ENCODE results near the gene LCNL1. TPM values are rescaled to one million over a fixed set of nuclear protein-coding genes. Genes with fewer than 3 reads are reported as not detected.
A peak's percentile ranks its signal among the peaks of the same experiment; 100 is the strongest.

LCNL1 gene
- total RNA-seq, 1 donor from 2014 or later = 0.45 TPM

DNA sequence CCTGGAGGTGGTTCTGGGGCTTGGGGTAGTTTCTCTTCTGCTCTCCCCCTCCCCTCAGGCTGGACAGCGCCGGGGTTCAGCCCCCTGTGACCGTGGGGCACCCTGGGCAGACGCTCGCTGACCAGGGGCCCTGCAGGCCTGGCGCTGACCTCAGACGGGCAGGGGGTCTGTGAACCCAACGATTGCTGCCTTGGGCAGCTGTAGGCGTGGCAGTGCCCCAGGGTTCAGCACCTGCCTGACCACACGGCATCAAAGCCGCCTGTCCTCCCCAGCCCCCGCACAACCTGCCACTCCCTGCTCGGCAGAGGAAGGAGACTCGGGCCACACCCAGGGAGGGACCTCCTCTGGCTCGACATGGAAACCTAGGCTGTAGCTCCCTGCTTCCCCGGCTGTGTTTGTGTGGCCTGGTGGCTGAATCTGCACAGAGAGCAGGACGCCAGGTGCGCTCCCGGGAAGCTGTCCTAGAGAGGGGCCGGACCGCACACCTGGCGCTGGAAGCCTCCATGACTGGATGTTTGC, 18.6 kb upstream of the LCNL1 start:
- H3K79me2 ChIP-seq (ENCODE audit: insufficient read depth, low read length) = no peaks in the 10 kb centered on the region
- no peaks in the 10 kb centered on the region for H3K36me3 ChIP-seq (ENCODE audit: insufficient read depth, low read length)
- H3K9ac ChIP-seq (ENCODE audit: low read length) = no peak overlapping the region
- H3K27me3 Mint-ChIP-seq (ENCODE audit: low read depth, unreplicated experiment) = peaks cover 11% of the 10 kb centered on the region
- H4K20me1 ChIP-seq (ENCODE audit: insufficient read depth, low read length) = no peaks in the 10 kb centered on the region
- no peaks in the 10 kb centered on the region for H3K36me3 Mint-ChIP-seq (ENCODE audit: low read depth, unreplicated experiment)
- no peaks in the 10 kb centered on the region for H3K9me3 ChIP-seq (ENCODE audit: insufficient read depth, low read depth, low read length)
- H3K27me3 ChIP-seq (ENCODE audit: insufficient read depth, low read length) = no peaks in the 10 kb centered on the region
- H3K27ac ChIP-seq (ENCODE audit: low read depth, low read length) = no peak overlapping the region
- no peak overlapping the region for H3K4me3 ChIP-seq (ENCODE audit: insufficient read depth, low read depth, low read length)
- H3K4me3 Mint-ChIP-seq (ENCODE audit: unreplicated experiment) = no peak overlapping the region
- peaks cover 5% of the 10 kb centered on the region for H3K4me1 Mint-ChIP-seq (ENCODE audit: low read depth, unreplicated experiment)
- no peak overlapping the region for H3K4me2 ChIP-seq (ENCODE audit: low read length)
- FAIRE-seq (no peak), DNase-seq (ENCODE audit: low read depth) (no peak)
- peaks cover 4% of the 10 kb centered on the region for H3K4me1 ChIP-seq (ENCODE audit: insufficient read depth, low read length)
- H3K9me3 Mint-ChIP-seq (ENCODE audit: unreplicated experiment) = no peaks in the 10 kb centered on the region
- no peak for TF ChIP-seq EZH2 (IDR thresholded peaks at IDR 0.05; ENCODE audit: insufficient read depth, low read length)
- TF ChIP-seq, protein P1, sequence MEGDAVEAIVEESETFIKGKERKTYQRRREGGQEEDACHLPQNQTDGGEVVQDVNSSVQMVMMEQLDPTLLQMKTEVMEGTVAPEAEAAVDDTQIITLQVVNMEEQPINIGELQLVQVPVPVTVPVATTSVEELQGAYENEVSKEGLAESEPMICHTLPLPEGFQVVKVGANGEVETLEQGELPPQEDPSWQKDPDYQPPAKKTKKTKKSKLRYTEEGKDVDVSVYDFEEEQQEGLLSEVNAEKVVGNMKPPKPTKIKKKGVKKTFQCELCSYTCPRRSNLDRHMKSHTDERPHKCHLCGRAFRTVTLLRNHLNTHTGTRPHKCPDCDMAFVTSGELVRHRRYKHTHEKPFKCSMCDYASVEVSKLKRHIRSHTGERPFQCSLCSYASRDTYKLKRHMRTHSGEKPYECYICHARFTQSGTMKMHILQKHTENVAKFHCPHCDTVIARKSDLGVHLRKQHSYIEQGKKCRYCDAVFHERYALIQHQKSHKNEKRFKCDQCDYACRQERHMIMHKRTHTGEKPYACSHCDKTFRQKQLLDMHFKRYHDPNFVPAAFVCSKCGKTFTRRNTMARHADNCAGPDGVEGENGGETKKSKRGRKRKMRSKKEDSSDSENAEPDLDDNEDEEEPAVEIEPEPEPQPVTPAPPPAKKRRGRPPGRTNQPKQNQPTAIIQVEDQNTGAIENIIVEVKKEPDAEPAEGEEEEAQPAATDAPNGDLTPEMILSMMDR (IDR thresholded peaks at IDR 0.05; ENCODE audit: insufficient read depth, low read depth, low read length) = no peak
- no peak overlapping the region for H2AFZ ChIP-seq (ENCODE audit: low read depth, low read length)
- no peak overlapping the region for H3K27ac Mint-ChIP-seq (ENCODE audit: unreplicated experiment)

DNA sequence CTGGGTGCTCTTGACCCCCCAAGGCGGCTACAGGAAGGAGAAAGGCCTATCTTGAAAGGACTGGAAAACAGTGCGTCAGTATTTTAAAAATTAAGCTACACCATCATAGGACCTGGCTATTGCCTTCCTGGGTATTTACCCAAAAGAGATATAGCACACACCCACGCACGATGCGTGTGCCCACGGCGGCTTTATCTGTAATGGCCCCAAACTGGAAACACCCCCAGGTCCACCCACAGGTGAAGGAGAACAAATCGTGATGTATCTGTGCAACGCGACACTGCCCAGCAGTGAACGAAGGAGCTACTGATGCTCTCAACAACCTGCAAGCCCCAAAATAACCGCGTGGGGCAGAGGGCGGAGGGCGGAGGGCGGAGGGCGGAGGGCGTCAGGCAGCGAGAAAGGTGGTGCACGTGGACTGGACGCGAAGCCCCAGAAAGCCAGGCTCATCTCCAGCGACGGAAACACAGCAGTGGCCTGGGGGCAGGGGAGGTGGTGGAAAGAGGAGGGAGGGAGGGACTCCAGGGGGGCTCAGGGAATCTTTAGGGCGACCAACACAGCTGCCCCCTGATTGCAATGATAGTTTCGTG, 17.9 kb upstream of the LCNL1 start:
- Mint-ChIP-seq H3K36me3 (ENCODE audit: low read depth, unreplicated experiment) (no peaks in the 10 kb centered on the region), H3K9me3 (ENCODE audit: unreplicated experiment) (no peaks in the 10 kb centered on the region), H3K4me3 (ENCODE audit: unreplicated experiment) (no peak overlapping the region), H3K27ac (ENCODE audit: unreplicated experiment) (no peak overlapping the region), H3K27me3 (ENCODE audit: low read depth, unreplicated experiment) (peaks cover 11% of the 10 kb centered on the region), H3K4me1 (ENCODE audit: low read depth, unreplicated experiment) (peaks cover 4% of the 10 kb centered on the region)
- FAIRE-seq (no peak), DNase-seq (ENCODE audit: low read depth) (no peak)
- no peak overlapping the region for H2AFZ ChIP-seq (ENCODE audit: low read depth, low read length)
- H3K9ac ChIP-seq (ENCODE audit: low read length) = no peak overlapping the region
- no peaks in the 10 kb centered on the region for H3K9me3 ChIP-seq (ENCODE audit: insufficient read depth, low read depth, low read length)
- H3K4me1 ChIP-seq (ENCODE audit: insufficient read depth, low read length) = peaks cover 4% of the 10 kb centered on the region
- no peaks in the 10 kb centered on the region for H3K36me3 ChIP-seq (ENCODE audit: insufficient read depth, low read length)
- H3K79me2 ChIP-seq (ENCODE audit: insufficient read depth, low read length) = no peaks in the 10 kb centered on the region
- no peak overlapping the region for H3K27ac ChIP-seq (ENCODE audit: low read depth, low read length)
- H3K4me2 ChIP-seq (ENCODE audit: low read length) = no peak overlapping the region
- H3K27me3 ChIP-seq (ENCODE audit: insufficient read depth, low read length) = no peaks in the 10 kb centered on the region
- TF ChIP-seq, protein P1 (IDR thresholded peaks at IDR 0.05; ENCODE audit: insufficient read depth, low read depth, low read length) = no peak
- TF ChIP-seq EZH2 (IDR thresholded peaks at IDR 0.05; ENCODE audit: insufficient read depth, low read length) = no peak
- no peaks in the 10 kb centered on the region for H4K20me1 ChIP-seq (ENCODE audit: insufficient read depth, low read length)
- no peak overlapping the region for H3K4me3 ChIP-seq (ENCODE audit: insufficient read depth, low read depth, low read length)

DNA sequence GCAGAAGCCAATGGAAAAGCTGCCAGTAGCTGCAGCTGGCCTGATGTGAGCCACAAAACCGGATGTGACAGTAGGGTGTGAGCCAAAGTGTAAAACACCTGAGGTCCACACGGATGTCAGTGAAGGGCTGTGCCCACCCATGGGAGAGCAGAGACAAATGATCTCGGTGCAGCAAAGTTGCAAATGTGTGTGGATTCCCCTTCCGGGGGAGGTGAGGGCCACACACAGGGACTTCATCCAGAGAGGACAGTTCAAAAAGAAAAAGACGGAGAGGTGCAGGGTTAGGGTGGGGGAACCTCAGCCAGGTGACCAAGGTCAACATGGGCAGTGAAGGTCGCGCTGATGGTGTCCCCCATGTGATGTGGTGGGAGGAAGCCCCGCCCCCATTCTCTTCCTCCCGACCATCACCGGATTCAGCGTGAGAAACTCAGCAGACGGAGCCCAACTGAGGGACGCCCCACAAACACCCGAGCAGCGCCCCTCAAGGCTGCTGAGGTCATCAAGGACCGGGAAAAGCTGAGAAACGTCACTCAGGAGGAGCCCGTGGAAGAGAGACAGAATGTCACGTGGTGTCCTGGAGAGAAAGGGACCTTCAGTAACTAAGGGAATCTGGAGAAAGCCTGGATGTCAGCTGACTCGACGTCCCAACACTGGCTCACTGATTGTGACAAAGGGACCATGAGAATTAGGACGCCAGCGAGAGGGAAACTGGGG, 16.9 kb upstream of the LCNL1 start:
- no peaks in the 10 kb centered on the region for H3K36me3 ChIP-seq (ENCODE audit: insufficient read depth, low read length)
- no peaks in the 10 kb centered on the region for H3K4me1 Mint-ChIP-seq (ENCODE audit: low read depth, unreplicated experiment)
- no peak for TF ChIP-seq EZH2 (IDR thresholded peaks at IDR 0.05; ENCODE audit: insufficient read depth, low read length)
- TF ChIP-seq, protein P1 (IDR thresholded peaks at IDR 0.05; ENCODE audit: insufficient read depth, low read depth, low read length) = no peak
- H3K27ac Mint-ChIP-seq (ENCODE audit: unreplicated experiment) = no peak overlapping the region
- H3K36me3 Mint-ChIP-seq (ENCODE audit: low read depth, unreplicated experiment) = no peaks in the 10 kb centered on the region
- H3K9ac ChIP-seq (ENCODE audit: low read length) = no peak overlapping the region
- no peaks in the 10 kb centered on the region for H3K27me3 ChIP-seq (ENCODE audit: insufficient read depth, low read length)
- no peaks in the 10 kb centered on the region for H4K20me1 ChIP-seq (ENCODE audit: insufficient read depth, low read length)
- DNase-seq (ENCODE audit: low read depth) = no peak
- H2AFZ ChIP-seq (ENCODE audit: low read depth, low read length) = no peak overlapping the region
- H3K9me3 ChIP-seq (ENCODE audit: insufficient read depth, low read depth, low read length) = no peaks in the 10 kb centered on the region
- H3K4me3 Mint-ChIP-seq (ENCODE audit: unreplicated experiment) = peak overlapping the region; percentile 37
- peaks cover 11% of the 10 kb centered on the region for H3K27me3 Mint-ChIP-seq (ENCODE audit: low read depth, unreplicated experiment)
- H3K27ac ChIP-seq (ENCODE audit: low read depth, low read length) = no peak overlapping the region
- FAIRE-seq = no peak
- H3K4me2 ChIP-seq (ENCODE audit: low read length) = peak overlapping the region; percentile 12
- no peaks in the 10 kb centered on the region for H3K9me3 Mint-ChIP-seq (ENCODE audit: unreplicated experiment)
- no peaks in the 10 kb centered on the region for H3K79me2 ChIP-seq (ENCODE audit: insufficient read depth, low read length)
- peaks cover 4% of the 10 kb centered on the region for H3K4me1 ChIP-seq (ENCODE audit: insufficient read depth, low read length)
- H3K4me3 ChIP-seq (ENCODE audit: insufficient read depth, low read depth, low read length) = no peak overlapping the region

Data from astrocyte (in vitro differentiated cells and primary cell).